Progenitor cell of endocrine pancreas (in vitro differentiated cells): Measurements from ENCODE around the gene CYB561A3. TPM values are rescaled to one million over a fixed set of nuclear protein-coding genes. Genes with fewer than 3 reads are reported as not detected.

Experiments used
- DNase-seq: peaks from one replicate; pipeline ENCODE4 v3.0.0; 2021; ENCODE audit warnings: low spot score; ENCODE audit not compliant: unreplicated experiment
- H3K27ac Mint-ChIP-seq: 2 replicates; pipeline ENCODE4 v1.8.0; 2021; ENCODE audit warnings: mild to moderate bottlenecking, moderate library complexity, mixed read lengths
- H3K27me3 Mint-ChIP-seq: 2 replicates; pipeline ENCODE4 v1.8.0; 2021; ENCODE audit warnings: mixed read lengths
- H3K36me3 Mint-ChIP-seq: 2 replicates; pipeline ENCODE4 v1.8.0; 2022; ENCODE audit warnings: mixed read lengths; ENCODE audit not compliant: insufficient read depth
- H3K4me1 Mint-ChIP-seq: 2 replicates; pipeline ENCODE4 v1.8.0; 2021; ENCODE audit warnings: low read depth, mixed read lengths
- H3K4me3 Mint-ChIP-seq: 2 replicates; pipeline ENCODE4 v1.8.0; 2021; ENCODE audit warnings: low read depth, mild to moderate bottlenecking, moderate library complexity, mixed read lengths
- H3K9me3 Mint-ChIP-seq: 2 replicates; pipeline ENCODE4 v1.8.0; 2021; ENCODE audit warnings: low read depth, mixed read lengths
- CTCF ChIP-seq: fragments of 200-600 bp; sonication (generic); IDR thresholded peaks from one replicate; pipeline ENCODE4 v1.5.0; 2021; ENCODE audit warnings: antibody characterized with exemption, mild to moderate bottlenecking; ENCODE audit not compliant: unreplicated experiment
- total RNA-seq: library from RNA; stranded (reverse); gene quantifications from 2 replicates; pipeline ENCODE4 v1.2.1, GENCODE V29; 2021

CYB561A3 gene
- total RNA-seq, 1 donor from 2014 or later, result 45.3 TPM

- no peaks in the 10 kb centered on the region for H3K27me3 Mint-ChIP-seq
- peaks cover 9% of the 10 kb centered on the region for H3K36me3 Mint-ChIP-seq
- TF ChIP-seq CTCF, result no peak
- no peak overlapping the region for H3K4me3 Mint-ChIP-seq
- H3K27ac Mint-ChIP-seq, result no peak overlapping the region
- H3K4me1 Mint-ChIP-seq, result no peaks in the 10 kb centered on the region
- H3K9me3 Mint-ChIP-seq, result no peaks in the 10 kb centered on the region
- no peak for DNase-seq
Measured at GRCh38 chr11:61349189-61349751, 12.4 kb downstream of the CYB561A3 start.

GRCh38 chr11:61347916-61348461 is 13.7 kb downstream of the CYB561A3 start:
- no peak overlapping the region for H3K27ac Mint-ChIP-seq
- H3K36me3 Mint-ChIP-seq, result peaks cover 7% of the 10 kb centered on the region
- no peak for TF ChIP-seq CTCF
- no peak overlapping the region for H3K4me3 Mint-ChIP-seq
- H3K27me3 Mint-ChIP-seq, result no peaks in the 10 kb centered on the region
- no peak for DNase-seq
- H3K9me3 Mint-ChIP-seq, result no peaks in the 10 kb centered on the region
- no peaks in the 10 kb centered on the region for H3K4me1 Mint-ChIP-seq

- no peak overlapping the region for H3K27ac Mint-ChIP-seq
- no peaks in the 10 kb centered on the region for H3K4me1 Mint-ChIP-seq
- no peak overlapping the region for H3K4me3 Mint-ChIP-seq
- peaks cover 5% of the 10 kb centered on the region for H3K36me3 Mint-ChIP-seq
- no peak for DNase-seq
- H3K9me3 Mint-ChIP-seq, result no peaks in the 10 kb centered on the region
- H3K27me3 Mint-ChIP-seq, result no peaks in the 10 kb centered on the region
- no peak for TF ChIP-seq CTCF
Measured at GRCh38 chr11:61345954-61346843, 15.5 kb downstream of the CYB561A3 start.

- no peak for DNase-seq
- no peak overlapping the region for H3K27ac Mint-ChIP-seq
- H3K4me1 Mint-ChIP-seq, result no peaks in the 10 kb centered on the region
- no peaks in the 10 kb centered on the region for H3K9me3 Mint-ChIP-seq
- H3K27me3 Mint-ChIP-seq, result no peaks in the 10 kb centered on the region
- peaks cover 7% of the 10 kb centered on the region for H3K36me3 Mint-ChIP-seq
- TF ChIP-seq CTCF, result no peak
- H3K4me3 Mint-ChIP-seq, result no peak overlapping the region
Measured at GRCh38 chr11:61345170-61345610, 16.5 kb downstream of the CYB561A3 start.
